HL-60 (cell line): ENCODE results near the gene EPS15.

Experiments
- DNase-seq, 2 experiments: peaks; one replicate each; pipeline ENCODE4 v3.0.0-alpha.2; 2010 to 2020; ENCODE audit warnings: low read depth in 1 of 2, low spot score in 1 of 2
- H3K27ac ChIP-seq: fragments of 250-450 bp; sonication (Bioruptor Pico); replicated peaks from 2 replicates; pipeline ENCODE4 v1.5.1; 2020; ENCODE audit warnings: mild to moderate bottlenecking, moderate library complexity
- H3K27me3 ChIP-seq: fragments of 250-450 bp; sonication (Bioruptor Pico); 2 replicates; pipeline ENCODE4 v1.5.1; 2021; ENCODE audit warnings: mild to moderate bottlenecking, moderate library complexity; ENCODE audit not compliant: insufficient read depth, poor library complexity, severe bottlenecking
- H3K4me3 ChIP-seq: replicated peaks from 2 replicates; pipeline ENCODE4 v1.5.1; 2011; ENCODE audit warnings: mild to moderate bottlenecking, control low read depth, low read length; ENCODE audit not compliant: insufficient read depth
- GABPA ChIP-seq: IDR thresholded peaks from 2 replicates; pipeline ENCODE4 v1.6.1; 2012; ENCODE audit warnings: low read depth
- POLR2AphosphoS5 ChIP-seq: IDR thresholded peaks from 2 replicates; pipeline ENCODE4 v1.6.1; 2012; ENCODE audit warnings: low read depth
- SPI1 ChIP-seq: IDR thresholded peaks from 2 replicates; pipeline ENCODE4 v1.6.1; 2012; ENCODE audit warnings: low read depth, mild to moderate bottlenecking, borderline replicate concordance
- TF ChIP-seq, protein P1 (sequence below): IDR thresholded peaks from one replicate; pipeline ENCODE4 v1.5.1; 2011; ENCODE audit warnings: low read length, control low read depth, inconsistent platforms; ENCODE audit not compliant: insufficient read depth
- TF ChIP-seq, protein P2 (sequence below): IDR thresholded peaks from 2 replicates; pipeline ENCODE4 v1.6.1; 2012; ENCODE audit warnings: low read depth; ENCODE audit not compliant: insufficient replicate concordance

Gene EPS15

DNA sequence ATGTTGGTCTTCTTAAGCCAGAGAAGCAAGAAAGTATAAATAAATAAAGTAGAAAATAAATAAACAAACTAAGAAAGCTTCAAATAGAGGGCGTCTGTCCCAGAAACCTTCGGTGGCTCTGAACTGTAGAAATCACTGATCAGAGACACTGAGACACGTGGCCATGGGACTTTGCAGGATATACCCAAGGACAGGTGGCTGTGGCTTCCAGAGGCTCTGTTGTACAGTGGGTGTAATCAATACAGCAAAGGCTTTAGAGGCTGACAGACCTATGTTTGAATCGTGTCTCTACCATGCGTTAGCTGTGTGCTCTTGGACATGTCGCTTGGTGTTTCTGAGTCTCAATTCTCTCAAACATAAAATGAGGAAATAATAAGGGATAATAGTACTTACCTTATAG is 41.0 kb upstream of the EPS15 start:
- TF ChIP-seq, protein P1, sequence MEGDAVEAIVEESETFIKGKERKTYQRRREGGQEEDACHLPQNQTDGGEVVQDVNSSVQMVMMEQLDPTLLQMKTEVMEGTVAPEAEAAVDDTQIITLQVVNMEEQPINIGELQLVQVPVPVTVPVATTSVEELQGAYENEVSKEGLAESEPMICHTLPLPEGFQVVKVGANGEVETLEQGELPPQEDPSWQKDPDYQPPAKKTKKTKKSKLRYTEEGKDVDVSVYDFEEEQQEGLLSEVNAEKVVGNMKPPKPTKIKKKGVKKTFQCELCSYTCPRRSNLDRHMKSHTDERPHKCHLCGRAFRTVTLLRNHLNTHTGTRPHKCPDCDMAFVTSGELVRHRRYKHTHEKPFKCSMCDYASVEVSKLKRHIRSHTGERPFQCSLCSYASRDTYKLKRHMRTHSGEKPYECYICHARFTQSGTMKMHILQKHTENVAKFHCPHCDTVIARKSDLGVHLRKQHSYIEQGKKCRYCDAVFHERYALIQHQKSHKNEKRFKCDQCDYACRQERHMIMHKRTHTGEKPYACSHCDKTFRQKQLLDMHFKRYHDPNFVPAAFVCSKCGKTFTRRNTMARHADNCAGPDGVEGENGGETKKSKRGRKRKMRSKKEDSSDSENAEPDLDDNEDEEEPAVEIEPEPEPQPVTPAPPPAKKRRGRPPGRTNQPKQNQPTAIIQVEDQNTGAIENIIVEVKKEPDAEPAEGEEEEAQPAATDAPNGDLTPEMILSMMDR, result no peak
- TF ChIP-seq SPI1 (no peak), POLR2AphosphoS5 (no peak), GABPA (no peak)
- TF ChIP-seq, protein P2, sequence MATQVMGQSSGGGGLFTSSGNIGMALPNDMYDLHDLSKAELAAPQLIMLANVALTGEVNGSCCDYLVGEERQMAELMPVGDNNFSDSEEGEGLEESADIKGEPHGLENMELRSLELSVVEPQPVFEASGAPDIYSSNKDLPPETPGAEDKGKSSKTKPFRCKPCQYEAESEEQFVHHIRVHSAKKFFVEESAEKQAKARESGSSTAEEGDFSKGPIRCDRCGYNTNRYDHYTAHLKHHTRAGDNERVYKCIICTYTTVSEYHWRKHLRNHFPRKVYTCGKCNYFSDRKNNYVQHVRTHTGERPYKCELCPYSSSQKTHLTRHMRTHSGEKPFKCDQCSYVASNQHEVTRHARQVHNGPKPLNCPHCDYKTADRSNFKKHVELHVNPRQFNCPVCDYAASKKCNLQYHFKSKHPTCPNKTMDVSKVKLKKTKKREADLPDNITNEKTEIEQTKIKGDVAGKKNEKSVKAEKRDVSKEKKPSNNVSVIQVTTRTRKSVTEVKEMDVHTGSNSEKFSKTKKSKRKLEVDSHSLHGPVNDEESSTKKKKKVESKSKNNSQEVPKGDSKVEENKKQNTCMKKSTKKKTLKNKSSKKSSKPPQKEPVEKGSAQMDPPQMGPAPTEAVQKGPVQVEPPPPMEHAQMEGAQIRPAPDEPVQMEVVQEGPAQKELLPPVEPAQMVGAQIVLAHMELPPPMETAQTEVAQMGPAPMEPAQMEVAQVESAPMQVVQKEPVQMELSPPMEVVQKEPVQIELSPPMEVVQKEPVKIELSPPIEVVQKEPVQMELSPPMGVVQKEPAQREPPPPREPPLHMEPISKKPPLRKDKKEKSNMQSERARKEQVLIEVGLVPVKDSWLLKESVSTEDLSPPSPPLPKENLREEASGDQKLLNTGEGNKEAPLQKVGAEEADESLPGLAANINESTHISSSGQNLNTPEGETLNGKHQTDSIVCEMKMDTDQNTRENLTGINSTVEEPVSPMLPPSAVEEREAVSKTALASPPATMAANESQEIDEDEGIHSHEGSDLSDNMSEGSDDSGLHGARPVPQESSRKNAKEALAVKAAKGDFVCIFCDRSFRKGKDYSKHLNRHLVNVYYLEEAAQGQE, result no peak
- H3K27ac ChIP-seq, result no peak overlapping the region
- no peaks in the 10 kb centered on the region for H3K27me3 ChIP-seq
- no peak overlapping the region for H3K4me3 ChIP-seq
- no peak for DNase-seq

GRCh38 chr1:51559501-51559900 is 40.4 kb upstream of the EPS15 start:
- no peak overlapping the region for H3K4me3 ChIP-seq
- DNase-seq, result no peak
- no peak overlapping the region for H3K27ac ChIP-seq
- no peak for TF ChIP-seq POLR2AphosphoS5
- TF ChIP-seq GABPA, result no peak
- TF ChIP-seq SPI1, result no peak
- TF ChIP-seq, protein P2, result no peak
- TF ChIP-seq, protein P1, result no peak
- H3K27me3 ChIP-seq, result no peaks in the 10 kb centered on the region

DNA sequence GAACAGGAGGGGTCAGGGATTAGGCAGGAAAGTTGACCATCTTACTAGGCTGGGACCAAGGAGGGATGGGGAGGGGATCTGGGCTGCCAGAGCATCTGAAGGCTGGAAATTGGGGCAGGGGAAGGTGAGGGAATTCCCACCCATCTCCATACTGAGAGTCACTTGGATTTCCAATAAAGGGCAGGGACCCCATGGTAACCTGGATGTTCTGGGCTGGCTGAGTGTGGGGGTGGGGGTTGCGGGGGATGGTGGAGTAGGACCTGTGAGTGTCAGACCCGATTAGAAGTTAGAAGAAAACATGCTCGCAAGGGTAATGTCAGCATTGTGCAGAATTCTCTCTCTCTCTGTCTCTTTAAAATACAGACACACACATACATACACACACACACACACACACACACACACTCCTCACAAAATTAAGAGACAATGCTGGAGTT is 40.0 kb upstream of the EPS15 start:
- no peak overlapping the region for H3K4me3 ChIP-seq
- no peaks in the 10 kb centered on the region for H3K27me3 ChIP-seq
- TF ChIP-seq, protein P2, result no peak
- TF ChIP-seq, protein P1, result no peak
- no peak for TF ChIP-seq SPI1
- TF ChIP-seq POLR2AphosphoS5, result no peak
- no peak for TF ChIP-seq GABPA
- H3K27ac ChIP-seq, result no peak overlapping the region
- no peak for DNase-seq
